ENCODE data around the gene PMM1. TPM values are rescaled to one million over a fixed set of nuclear protein-coding genes. Genes with fewer than 3 reads are reported as not detected.
A peak's percentile ranks its signal among the peaks of the same experiment; 100 is the strongest.

Gene PMM1
- total and polyA plus RNA-seq, 2 of the 13 experiments (the other 11 are each of a cell fraction or from before 2014, with no cell fraction given): 17.8 to 95.6 TPM

DNA sequence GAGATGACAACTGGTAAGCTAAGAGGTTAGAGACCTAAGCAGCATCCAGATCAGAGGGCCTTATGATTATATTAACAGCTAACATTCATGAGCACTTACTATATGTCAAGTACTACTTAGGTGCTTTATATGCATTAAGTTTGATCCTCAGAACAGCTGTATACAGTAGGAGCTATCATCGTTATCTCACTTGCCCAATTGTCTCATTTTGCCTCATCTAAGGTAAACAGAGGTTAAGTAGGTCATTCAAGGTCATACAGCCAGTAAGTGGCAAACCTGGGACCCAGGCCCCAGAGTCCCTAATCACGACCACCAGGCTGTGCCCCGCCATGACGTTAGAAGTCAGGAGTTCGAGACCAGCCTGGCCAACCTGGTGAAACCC is 40.8 kb downstream of the PMM1 start (continued):
- TF ChIP-seq SOX13 (IDR thresholded peaks at IDR 0.05) (no peak), SOX13 (CRISPR knock-in tag; conservative IDR thresholded peaks at IDR 0.05 in 1 of 2, IDR thresholded peaks at IDR 0.05 in 1 of 2) (no peak), YEATS4 (CRISPR knock-in tag; IDR thresholded peaks at IDR 0.05; ENCODE audit: borderline replicate concordance) (no peak), NR2F6 (IDR thresholded peaks at IDR 0.05) (no peak), NR2F6 (CRISPR knock-in tag; IDR thresholded peaks at IDR 0.05) (no peak), ZNF205 (CRISPR knock-in tag; IDR thresholded peaks at IDR 0.05) (peak; percentile 68; the same call in 1 of the 2 replicates), MIER3 (CRISPR knock-in tag; IDR thresholded peaks at IDR 0.05; ENCODE audit: borderline replicate concordance) (no peak), SNAPC2 (CRISPR knock-in tag; IDR thresholded peaks at IDR 0.05) (0 out of 2 replicates have a peak, but pooled peaks have one; percentile 41), HNF1B (CRISPR knock-in tag; IDR thresholded peaks at IDR 0.05) (no peak), TCF7 (IDR thresholded peaks at IDR 0.05; ENCODE audit: low read depth) (no peak)
- TF ChIP-seq, protein P1, sequence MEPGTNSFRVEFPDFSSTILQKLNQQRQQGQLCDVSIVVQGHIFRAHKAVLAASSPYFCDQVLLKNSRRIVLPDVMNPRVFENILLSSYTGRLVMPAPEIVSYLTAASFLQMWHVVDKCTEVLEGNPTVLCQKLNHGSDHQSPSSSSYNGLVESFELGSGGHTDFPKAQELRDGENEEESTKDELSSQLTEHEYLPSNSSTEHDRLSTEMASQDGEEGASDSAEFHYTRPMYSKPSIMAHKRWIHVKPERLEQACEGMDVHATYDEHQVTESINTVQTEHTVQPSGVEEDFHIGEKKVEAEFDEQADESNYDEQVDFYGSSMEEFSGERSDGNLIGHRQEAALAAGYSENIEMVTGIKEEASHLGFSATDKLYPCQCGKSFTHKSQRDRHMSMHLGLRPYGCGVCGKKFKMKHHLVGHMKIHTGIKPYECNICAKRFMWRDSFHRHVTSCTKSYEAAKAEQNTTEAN (CRISPR knock-in tag; conservative IDR thresholded peaks at IDR 0.05): no peak
- TF ChIP-seq, protein P2, sequence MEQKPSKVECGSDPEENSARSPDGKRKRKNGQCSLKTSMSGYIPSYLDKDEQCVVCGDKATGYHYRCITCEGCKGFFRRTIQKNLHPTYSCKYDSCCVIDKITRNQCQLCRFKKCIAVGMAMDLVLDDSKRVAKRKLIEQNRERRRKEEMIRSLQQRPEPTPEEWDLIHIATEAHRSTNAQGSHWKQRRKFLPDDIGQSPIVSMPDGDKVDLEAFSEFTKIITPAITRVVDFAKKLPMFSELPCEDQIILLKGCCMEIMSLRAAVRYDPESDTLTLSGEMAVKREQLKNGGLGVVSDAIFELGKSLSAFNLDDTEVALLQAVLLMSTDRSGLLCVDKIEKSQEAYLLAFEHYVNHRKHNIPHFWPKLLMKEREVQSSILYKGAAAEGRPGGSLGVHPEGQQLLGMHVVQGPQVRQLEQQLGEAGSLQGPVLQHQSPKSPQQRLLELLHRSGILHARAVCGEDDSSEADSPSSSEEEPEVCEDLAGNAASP (CRISPR knock-in tag; IDR thresholded peaks at IDR 0.05; ENCODE audit: borderline replicate concordance): 0 out of 2 replicates have a peak, but pooled peaks have one; percentile 54
- TF ChIP-seq, protein P3, sequence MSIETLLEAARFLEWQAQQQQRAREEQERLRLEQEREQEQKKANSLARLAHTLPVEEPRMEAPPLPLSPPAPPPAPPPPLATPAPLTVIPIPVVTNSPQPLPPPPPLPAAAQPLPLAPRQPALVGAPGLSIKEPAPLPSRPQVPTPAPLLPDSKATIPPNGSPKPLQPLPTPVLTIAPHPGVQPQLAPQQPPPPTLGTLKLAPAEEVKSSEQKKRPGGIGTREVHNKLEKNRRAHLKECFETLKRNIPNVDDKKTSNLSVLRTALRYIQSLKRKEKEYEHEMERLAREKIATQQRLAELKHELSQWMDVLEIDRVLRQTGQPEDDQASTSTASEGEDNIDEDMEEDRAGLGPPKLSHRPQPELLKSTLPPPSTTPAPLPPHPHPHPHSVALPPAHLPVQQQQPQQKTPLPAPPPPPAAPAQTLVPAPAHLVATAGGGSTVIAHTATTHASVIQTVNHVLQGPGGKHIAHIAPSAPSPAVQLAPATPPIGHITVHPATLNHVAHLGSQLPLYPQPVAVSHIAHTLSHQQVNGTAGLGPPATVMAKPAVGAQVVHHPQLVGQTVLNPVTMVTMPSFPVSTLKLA (IDR thresholded peaks at IDR 0.05): no peak
- TF ChIP-seq, protein P4, sequence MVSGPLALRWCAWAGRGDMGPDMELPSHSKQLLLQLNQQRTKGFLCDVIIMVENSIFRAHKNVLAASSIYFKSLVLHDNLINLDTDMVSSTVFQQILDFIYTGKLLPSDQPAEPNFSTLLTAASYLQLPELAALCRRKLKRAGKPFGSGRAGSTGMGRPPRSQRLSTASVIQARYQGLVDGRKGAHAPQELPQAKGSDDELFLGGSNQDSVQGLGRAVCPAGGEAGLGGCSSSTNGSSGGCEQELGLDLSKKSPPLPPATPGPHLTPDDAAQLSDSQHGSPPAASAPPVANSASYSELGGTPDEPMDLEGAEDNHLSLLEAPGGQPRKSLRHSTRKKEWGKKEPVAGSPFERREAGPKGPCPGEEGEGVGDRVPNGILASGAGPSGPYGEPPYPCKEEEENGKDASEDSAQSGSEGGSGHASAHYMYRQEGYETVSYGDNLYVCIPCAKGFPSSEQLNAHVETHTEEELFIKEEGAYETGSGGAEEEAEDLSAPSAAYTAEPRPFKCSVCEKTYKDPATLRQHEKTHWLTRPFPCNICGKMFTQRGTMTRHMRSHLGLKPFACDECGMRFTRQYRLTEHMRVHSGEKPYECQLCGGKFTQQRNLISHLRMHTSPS (CRISPR knock-in tag; IDR thresholded peaks at IDR 0.05; ENCODE audit: low read depth): no peak

Measured in HepG2 (cell line).